Kidney epithelial cell (primary cell): ENCODE measurements around the gene ADAM12. TPM values are rescaled to one million over a fixed set of nuclear protein-coding genes. Genes with fewer than 3 reads are reported as not detected.

Experiments
- DNase-seq: peaks from one replicate; pipeline ENCODE4 v3.0.0-alpha.2; 2010; ENCODE audit warnings: low read depth
- H3K27me3 ChIP-seq: 2 replicates; pipeline ENCODE4 v1.6.0; 2011; ENCODE audit warnings: low read length; ENCODE audit not compliant: control insufficient read depth, insufficient read depth
- H3K36me3 ChIP-seq: 2 replicates; pipeline ENCODE4 v1.5.1; 2011; ENCODE audit warnings: low read length; ENCODE audit not compliant: control insufficient read depth, insufficient read depth
- H3K4me3 ChIP-seq: 2 replicates; pipeline ENCODE4 v1.5.1; 2011; ENCODE audit warnings: low read depth, mild to moderate bottlenecking, control low read depth, low read length
- CTCF ChIP-seq: IDR thresholded peaks from 2 replicates; pipeline ENCODE4 v1.5.1; 2011; ENCODE audit warnings: mild to moderate bottlenecking, moderate library complexity, low read length, control low read depth, inconsistent platforms; ENCODE audit not compliant: insufficient read depth, poor library complexity, severe bottlenecking
- total RNA-seq: library from RNA; depleted of rRNA; stranded (reverse); fragments of >200 nt; gene quantifications from 2 replicates; pipeline ENCODE4 v1.2.3, GENCODE V29; 2015

The ADAM12 gene
- total RNA-seq, 1 donor from 2014 or later, result 21.9 TPM

DNA sequence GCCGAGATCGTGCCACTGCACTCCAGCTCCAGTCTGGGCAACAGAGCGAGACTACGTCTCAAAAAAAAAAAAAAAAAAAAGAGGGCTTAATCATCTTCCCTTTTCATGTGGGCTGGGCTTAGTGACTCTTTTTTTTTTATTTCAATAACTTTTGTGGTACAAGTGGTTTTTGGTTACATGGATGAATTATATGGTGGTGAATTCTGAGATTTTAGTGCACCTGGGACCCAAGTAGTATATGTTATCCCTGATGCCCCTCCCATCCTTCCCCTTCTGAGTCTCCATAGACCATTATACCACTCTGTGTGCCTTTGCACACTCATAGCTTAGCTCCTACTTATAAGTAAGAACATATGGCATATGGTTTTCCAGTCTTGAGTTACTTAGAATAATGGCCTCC lies 4.8 kb upstream of the ADAM12 start:
- no peak for TF ChIP-seq CTCF
- Histone ChIP-seq H3K36me3 (no peaks in the 10 kb centered on the region), H3K27me3 (no peaks in the 10 kb centered on the region), H3K4me3 (no peak overlapping the region)
- DNase-seq, result no peak

GRCh38 chr10:126392469-126392868 lies 4.2 kb upstream of the ADAM12 start:
- no peaks in the 10 kb centered on the region for H3K27me3 ChIP-seq
- DNase-seq, result no peak
- no peak for TF ChIP-seq CTCF
- H3K4me3 ChIP-seq, result no peak overlapping the region
- no peaks in the 10 kb centered on the region for H3K36me3 ChIP-seq

DNA sequence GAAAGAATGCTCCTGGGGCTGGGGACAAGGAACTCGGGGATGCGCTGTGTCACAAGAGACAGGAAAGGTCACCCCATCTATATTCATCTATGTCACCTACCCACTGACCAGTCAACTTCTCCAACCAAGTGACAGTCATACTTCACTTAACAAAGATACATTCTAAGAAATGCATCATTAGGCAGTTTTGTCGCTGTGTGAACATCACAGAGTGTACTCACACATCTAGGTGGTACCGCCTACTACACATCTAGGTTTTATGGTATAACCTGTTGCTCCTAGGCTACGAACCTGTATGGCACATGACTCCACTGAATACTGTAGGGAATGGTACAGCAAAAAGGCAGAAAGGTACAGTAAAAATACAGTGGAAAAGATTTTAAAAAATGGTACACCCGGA lies 3.8 kb upstream of the ADAM12 start:
- no peak for TF ChIP-seq CTCF
- H3K36me3 ChIP-seq, result no peaks in the 10 kb centered on the region
- DNase-seq, result no peak
- no peak overlapping the region for H3K4me3 ChIP-seq
- no peaks in the 10 kb centered on the region for H3K27me3 ChIP-seq

- no peak for DNase-seq
- Histone ChIP-seq H3K4me3 (no peak overlapping the region), H3K27me3 (no peaks in the 10 kb centered on the region), H3K36me3 (no peaks in the 10 kb centered on the region)
- no peak for TF ChIP-seq CTCF
These were observed 3.1 kb upstream of the ADAM12 start for GRCh38 chr10:126391192-126391885.

DNA sequence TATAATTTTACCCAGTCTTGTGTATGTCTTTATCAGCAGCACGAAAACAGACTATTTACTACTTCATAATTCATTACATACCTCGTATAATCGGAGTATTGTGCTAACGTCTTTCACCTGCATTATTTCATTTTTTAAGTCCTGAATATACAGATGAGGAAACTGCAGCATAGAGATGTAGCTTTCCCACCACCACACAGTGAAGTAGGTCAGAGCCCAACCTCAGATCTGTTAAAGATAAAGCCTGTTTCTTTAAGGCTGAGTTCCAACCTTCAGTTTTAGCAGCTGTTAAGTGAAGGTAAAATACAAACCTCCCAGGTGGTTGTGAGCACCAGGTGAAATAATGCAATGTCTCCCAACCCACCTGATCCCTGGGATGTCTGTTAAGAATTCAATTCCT lies 2.0 kb upstream of the ADAM12 start:
- TF ChIP-seq CTCF, result no peak
- no peak for DNase-seq
- H3K27me3 ChIP-seq, result no peaks in the 10 kb centered on the region

More for the DNA sequence above, 2.0 kb upstream of the ADAM12 start:
- no peaks in the 10 kb centered on the region for H3K36me3 ChIP-seq
- no peak overlapping the region for H3K4me3 ChIP-seq
